HCT116 (cell line): Measurements from ENCODE around the gene DAPK1. TPM values are rescaled to one million over a fixed set of nuclear protein-coding genes. Genes with fewer than 3 reads are reported as not detected.

Experiments
- ATAC-seq: fragments of 200-7000 bp; cut with Tn5 transposase; 2 replicates; pipeline ENCODE4 v1.9.1; 2020; ENCODE audit warnings: mild to moderate bottlenecking, moderate library complexity
- BruUV-seq: library from RNA; stranded (reverse); fragments of 400-500 nt; replicated peaks from 2 replicates; lab custom pipeline; 2021; lab: Mats Ljungman, UMichigan
- CTCF ChIA-PET: fragments of 300-600 bp; sonication (Branson Sonifier 250); formaldehyde crosslinking; loops from one replicate; lab custom pipeline; 2021; ENCODE audit warnings: antibody characterized with exemption; lab: Charles Lee
- POLR2A ChIA-PET: fragments of 300-600, 350-600 bp; sonication (Branson Sonifier 250); formaldehyde crosslinking; loops from one replicate; lab custom pipeline; 2021; ENCODE audit warnings: antibody characterized with exemption; lab: Charles Lee
- RAD21 ChIA-PET, 2 experiments: fragments of 300-600 bp; sonication (Branson Sonifier 250); formaldehyde crosslinking; loops; one replicate each; lab custom pipeline; 2023; ENCODE audit warnings: low total read pairs in 2 of 2; ENCODE audit not compliant: uncharacterized antibody in 2 of 2, unreplicated experiment in 2 of 2, low non-redundant PET in 1 of 2; lab: Charles Lee
- DNase-seq: peaks from one replicate; pipeline ENCODE4 v3.0.0-alpha.2; 2010; ENCODE audit warnings: low read depth, low spot score
- H2AFZ ChIP-seq: fragments of 200-600 bp; shearing (Covaris generic), sonication (generic); 2 replicates; pipeline ENCODE4 v1.6.1; 2017; ENCODE audit warnings: low read depth, mixed run types, mixed read lengths, antibody characterized with exemption, low read length; ENCODE audit not compliant: poor library complexity, severe bottlenecking
- H3K27ac ChIP-seq: 2 replicates; pipeline ENCODE4 v1.5.1; 2012; ENCODE audit warnings: low read depth, low read length
- H3K27me3 ChIP-seq: fragments of 200-600 bp; sonication (generic); 2 replicates; pipeline ENCODE4 v1.6.1; 2016; ENCODE audit warnings: mixed run types, low read length, mixed read lengths; ENCODE audit not compliant: insufficient read depth
- H3K36me3 ChIP-seq, 2 experiments: fragments of 200-500 bp in 1 of 2; fragments of 200-600 bp in 1 of 2; sonication (Bioruptor generic) in 1 of 2; sonication (generic) in 1 of 2; 2 replicates each; pipeline versions ENCODE4 v1.5.1 to v1.6.1; 2014 to 2016; ENCODE audit warnings: low read length in 2 of 2, inconsistent platforms in 1 of 2, mixed read lengths in 1 of 2, mixed run types in 1 of 2; ENCODE audit not compliant: insufficient read depth in 2 of 2, control insufficient read depth in 1 of 2
- H3K4me1 ChIP-seq, 2 experiments: fragments of 200-600 bp in 1 of 2; sonication (generic) in 1 of 2; 2 replicates each; pipeline versions ENCODE4 v1.5.1 to v1.6.1; 2012 to 2017; ENCODE audit warnings: low read length in 2 of 2, inconsistent platforms in 1 of 2, mild to moderate bottlenecking in 1 of 2, mixed read lengths in 1 of 2, mixed run types in 1 of 2, moderate library complexity in 1 of 2; ENCODE audit not compliant: insufficient read depth in 2 of 2, control insufficient read depth in 1 of 2
- H3K4me2 ChIP-seq: fragments of 200-600 bp; sonication (generic); 2 replicates; pipeline ENCODE4 v1.6.1; 2017; ENCODE audit warnings: mixed run types, low read length, mixed read lengths
- H3K4me3 ChIP-seq, 2 experiments: fragments of 200-600 bp in 1 of 2; sonication (generic) in 1 of 2; replicated peaks in 1 of 2; 2 replicates each; pipeline ENCODE4 v1.5.1; 2011 to 2016; ENCODE audit warnings: low read length in 2 of 2, control low read depth in 1 of 2, low read depth in 1 of 2, mild to moderate bottlenecking in 1 of 2, mixed read lengths in 1 of 2, mixed run types in 1 of 2
- H3K79me2 ChIP-seq: fragments of 200-600 bp; sonication (generic); 2 replicates; pipeline ENCODE4 v1.6.1; 2017; ENCODE audit warnings: mild to moderate bottlenecking, mixed run types, low read length, moderate library complexity, mixed read lengths; ENCODE audit not compliant: insufficient read depth
- H3K9ac ChIP-seq: fragments of 200-600 bp; sonication (generic); 2 replicates; pipeline ENCODE4 v1.6.1; 2016; ENCODE audit warnings: low read length, mixed read lengths
- H3K9me2 ChIP-seq: fragments of 200-600 bp; sonication (generic), shearing (Covaris generic); 2 replicates; pipeline ENCODE4 v1.6.1; 2017; ENCODE audit warnings: mixed run types, mild to moderate bottlenecking, moderate library complexity; ENCODE audit not compliant: insufficient read depth
- H3K9me3 ChIP-seq, 2 experiments: fragments of 200-500 bp in 1 of 2; fragments of 200-600 bp in 1 of 2; sonication (Bioruptor generic) in 1 of 2; sonication (generic) in 1 of 2; 2 replicates each; pipeline ENCODE4 v1.6.1; 2014 to 2017; ENCODE audit warnings: low read length in 2 of 2, mixed read lengths in 2 of 2, inconsistent platforms in 1 of 2, low read depth in 1 of 2, mild to moderate bottlenecking in 1 of 2, mixed run types in 1 of 2, moderate library complexity in 1 of 2; ENCODE audit not compliant: control insufficient read depth in 1 of 2, insufficient read depth in 1 of 2
- H4K20me1 ChIP-seq: fragments of 200-600 bp; sonication (generic), shearing (Covaris generic); 2 replicates; pipeline ENCODE4 v1.6.1; 2017; ENCODE audit warnings: mixed run types, mild to moderate bottlenecking, moderate library complexity; ENCODE audit not compliant: insufficient read depth
- ATF3 ChIP-seq: IDR thresholded peaks from 2 replicates; pipeline ENCODE4 v1.6.1; 2012
- CBX3 ChIP-seq: IDR thresholded peaks from 2 replicates; pipeline ENCODE4 v1.6.1; 2012; ENCODE audit warnings: low read depth
- ELF1 ChIP-seq: IDR thresholded peaks from 2 replicates; pipeline ENCODE4 v1.6.1; 2012; ENCODE audit warnings: low read depth, borderline replicate concordance
- EZH2 ChIP-seq: fragments of 200-600 bp; sonication (generic); IDR thresholded peaks from 2 replicates; pipeline ENCODE4 v1.6.1; 2017; ENCODE audit warnings: antibody characterized with exemption, mixed run types
- EZH2phosphoT487 ChIP-seq: fragments of 200-600 bp; IDR thresholded peaks from 2 replicates; pipeline ENCODE4 v1.6.1; 2018; ENCODE audit warnings: antibody characterized with exemption, borderline replicate concordance
- FOSL1 ChIP-seq: IDR thresholded peaks from 2 replicates; pipeline ENCODE4 v1.6.1; 2012; ENCODE audit warnings: low read depth
- JUND ChIP-seq: IDR thresholded peaks from 2 replicates; pipeline ENCODE4 v1.6.1; 2012
- MAX ChIP-seq: IDR thresholded peaks from 2 replicates; pipeline ENCODE4 v1.6.1; 2012
- POLR2AphosphoS5 ChIP-seq: IDR thresholded peaks from 2 replicates; pipeline ENCODE4 v1.6.1; 2011; ENCODE audit warnings: mild to moderate bottlenecking, low read depth, low read length, moderate library complexity
- SIN3A ChIP-seq: IDR thresholded peaks from 2 replicates; pipeline ENCODE4 v1.6.1; 2012; ENCODE audit warnings: low read depth
- SP1 ChIP-seq: IDR thresholded peaks from 2 replicates; pipeline ENCODE4 v1.6.1; 2012; ENCODE audit warnings: low read depth
- SRF ChIP-seq: IDR thresholded peaks from 2 replicates; pipeline ENCODE4 v1.6.1; 2012; ENCODE audit warnings: low read depth
- TCF7L2 ChIP-seq: IDR thresholded peaks from 2 replicates; pipeline ENCODE4 v1.7.0; 2011; ENCODE audit warnings: borderline replicate concordance, inconsistent platforms; ENCODE audit not compliant: insufficient read depth, insufficient read length; ENCODE audit errors: extremely low read depth
- YY1 ChIP-seq: IDR thresholded peaks from 2 replicates; pipeline ENCODE4 v1.6.1; 2011; ENCODE audit warnings: low read length, low read depth, moderate library complexity, mild to moderate bottlenecking; ENCODE audit not compliant: insufficient replicate concordance; ENCODE audit errors: extremely low read depth
- ZFX ChIP-seq: fragments of 450-650 bp; IDR thresholded peaks from 2 replicates; pipeline ENCODE4 v1.6.1; 2017
- ZNF274 ChIP-seq: fragments of 200-500 bp; sonication (Bioruptor generic); IDR thresholded peaks from 2 replicates; pipeline ENCODE4 v1.6.1; 2014; ENCODE audit warnings: mild to moderate bottlenecking, low read depth, low read length, inconsistent platforms
- intact Hi-C: fragments of 100-400 bp; cut with micrococcal nuclease; formaldehyde crosslinking; loops from 2 replicates; pipeline ENCODE4 v1.10.0; 2022
- total RNA-seq: library from RNA; stranded (reverse); gene quantifications from one replicate; pipeline ENCODE4 v1.2.1, GENCODE V29; 2021; ENCODE audit not compliant: unreplicated experiment

DAPK1 gene
- total RNA-seq, 1 experiment from 2014 or later: 5.6 TPM

GRCh38 chr9:87696641-87697040 is 199.0 kb downstream of the DAPK1 start:
- Histone ChIP-seq H3K9ac (no peak overlapping the region), H3K27ac (no peak overlapping the region), H3K36me3 (no peaks in the 10 kb centered on the region), H2AFZ (no peak overlapping the region), H4K20me1 (no peaks in the 10 kb centered on the region), H3K79me2 (no peaks in the 10 kb centered on the region), H3K9me3 (no peaks in the 10 kb centered on the region), H3K27me3 (no peaks in the 10 kb centered on the region), H3K4me2 (no peak overlapping the region), H3K9me2 (no peaks in the 10 kb centered on the region), H3K4me3 (no peak overlapping the region), H3K4me1 (no peaks in the 10 kb centered on the region)
- BruUV-seq: no TSS peak
- no peak for TF ChIP-seq ZFX
- no peak for TF ChIP-seq TCF7L2
- no peak for TF ChIP-seq ZNF274
- TF ChIP-seq FOSL1: no peak
- TF ChIP-seq SP1: no peak
- TF ChIP-seq EZH2: no peak
- TF ChIP-seq SIN3A: no peak
- TF ChIP-seq YY1: no peak
- ChIA-PET POLR2A (no interaction called here), CTCF (no interaction called here), RAD21 (no interaction called here)
- intact Hi-C loops: no loop called here
- ATAC-seq (no peak), DNase-seq (no peak)

GRCh38 chr9:87698069-87698809 is 200.6 kb downstream of the DAPK1 start:
- Histone ChIP-seq H3K27me3 (no peaks in the 10 kb centered on the region), H4K20me1 (no peaks in the 10 kb centered on the region), H3K79me2 (no peaks in the 10 kb centered on the region), H3K9me3 (no peaks in the 10 kb centered on the region), H3K36me3 (no peaks in the 10 kb centered on the region), H3K4me3 (no peak overlapping the region), H3K4me2 (no peak overlapping the region), H3K27ac (no peak overlapping the region), H2AFZ (no peak overlapping the region), H3K4me1 (peaks cover 0 to 6% of the 10 kb centered on the region in 2 experiments; a peak in 2 of 4 replicates), H3K9ac (no peak overlapping the region), H3K9me2 (no peaks in the 10 kb centered on the region)
- no peak for TF ChIP-seq ATF3
- TF ChIP-seq ZFX: no peak
- TF ChIP-seq SIN3A: no peak
- no peak for TF ChIP-seq JUND
- no peak for TF ChIP-seq SRF
- no peak for TF ChIP-seq SP1
- TF ChIP-seq YY1: no peak
- TF ChIP-seq ELF1: no peak
- no peak for TF ChIP-seq POLR2AphosphoS5
- TF ChIP-seq MAX: no peak
- no peak for TF ChIP-seq EZH2phosphoT487
- no peak for TF ChIP-seq ZNF274
- TF ChIP-seq FOSL1: no peak
- no peak for TF ChIP-seq CBX3
- RAD21 ChIA-PET: no interaction called here
- CTCF ChIA-PET: no interaction called here
- DNase-seq: no peak
- ATAC-seq: no peak
- no TSS peak for BruUV-seq
- POLR2A ChIA-PET: no interaction called here
- intact Hi-C loops: no loop called here
